Measurements from ENCODE around the gene NTRK1.

Gene NTRK1

GRCh38 chr1:156840898-156841279 is 19.8 kb upstream of the NTRK1 start:
- Histone ChIP-seq H3K27ac (replicated peaks) (no peak overlapping the region), H3K4me3 (replicated peaks; ENCODE audit: insufficient read depth, low read length) (no peak overlapping the region), H3K27me3 (ENCODE audit: insufficient read depth, poor library complexity, severe bottlenecking) (peaks cover 40% of the 10 kb centered on the region)
- TF ChIP-seq, protein P1, sequence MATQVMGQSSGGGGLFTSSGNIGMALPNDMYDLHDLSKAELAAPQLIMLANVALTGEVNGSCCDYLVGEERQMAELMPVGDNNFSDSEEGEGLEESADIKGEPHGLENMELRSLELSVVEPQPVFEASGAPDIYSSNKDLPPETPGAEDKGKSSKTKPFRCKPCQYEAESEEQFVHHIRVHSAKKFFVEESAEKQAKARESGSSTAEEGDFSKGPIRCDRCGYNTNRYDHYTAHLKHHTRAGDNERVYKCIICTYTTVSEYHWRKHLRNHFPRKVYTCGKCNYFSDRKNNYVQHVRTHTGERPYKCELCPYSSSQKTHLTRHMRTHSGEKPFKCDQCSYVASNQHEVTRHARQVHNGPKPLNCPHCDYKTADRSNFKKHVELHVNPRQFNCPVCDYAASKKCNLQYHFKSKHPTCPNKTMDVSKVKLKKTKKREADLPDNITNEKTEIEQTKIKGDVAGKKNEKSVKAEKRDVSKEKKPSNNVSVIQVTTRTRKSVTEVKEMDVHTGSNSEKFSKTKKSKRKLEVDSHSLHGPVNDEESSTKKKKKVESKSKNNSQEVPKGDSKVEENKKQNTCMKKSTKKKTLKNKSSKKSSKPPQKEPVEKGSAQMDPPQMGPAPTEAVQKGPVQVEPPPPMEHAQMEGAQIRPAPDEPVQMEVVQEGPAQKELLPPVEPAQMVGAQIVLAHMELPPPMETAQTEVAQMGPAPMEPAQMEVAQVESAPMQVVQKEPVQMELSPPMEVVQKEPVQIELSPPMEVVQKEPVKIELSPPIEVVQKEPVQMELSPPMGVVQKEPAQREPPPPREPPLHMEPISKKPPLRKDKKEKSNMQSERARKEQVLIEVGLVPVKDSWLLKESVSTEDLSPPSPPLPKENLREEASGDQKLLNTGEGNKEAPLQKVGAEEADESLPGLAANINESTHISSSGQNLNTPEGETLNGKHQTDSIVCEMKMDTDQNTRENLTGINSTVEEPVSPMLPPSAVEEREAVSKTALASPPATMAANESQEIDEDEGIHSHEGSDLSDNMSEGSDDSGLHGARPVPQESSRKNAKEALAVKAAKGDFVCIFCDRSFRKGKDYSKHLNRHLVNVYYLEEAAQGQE (IDR thresholded peaks at IDR 0.05; ENCODE audit: insufficient replicate concordance, low read depth) = no peak
- TF ChIP-seq SPI1 (IDR thresholded peaks at IDR 0.05; ENCODE audit: borderline replicate concordance, low read depth) = no peak
- TF ChIP-seq CTCF (IDR thresholded peaks at IDR 0.05; ENCODE audit: insufficient read depth, low read length) = no peak
- no peak for TF ChIP-seq GABPA (IDR thresholded peaks at IDR 0.05; ENCODE audit: low read depth)
- TF ChIP-seq POLR2AphosphoS5 (IDR thresholded peaks at IDR 0.05; ENCODE audit: low read depth) = no peak
- no peak for DNase-seq (ENCODE audit: low read depth in 1 of 2, low spot score in 1 of 2)

GRCh38 chr1:156841295-156841855 is 19.3 kb upstream of the NTRK1 start:
- DNase-seq (ENCODE audit: low read depth in 1 of 2, low spot score in 1 of 2) = no peak
- H3K27me3 ChIP-seq (ENCODE audit: insufficient read depth, poor library complexity, severe bottlenecking) = peaks cover 43% of the 10 kb centered on the region
- no peak overlapping the region for H3K27ac ChIP-seq (replicated peaks)
- TF ChIP-seq, protein P1 (IDR thresholded peaks at IDR 0.05; ENCODE audit: insufficient replicate concordance, low read depth) = peak; percentile 83
- TF ChIP-seq CTCF (IDR thresholded peaks at IDR 0.05; ENCODE audit: insufficient read depth, low read length) (no peak), SPI1 (IDR thresholded peaks at IDR 0.05; ENCODE audit: borderline replicate concordance, low read depth) (no peak), GABPA (IDR thresholded peaks at IDR 0.05; ENCODE audit: low read depth) (no peak), POLR2AphosphoS5 (IDR thresholded peaks at IDR 0.05; ENCODE audit: low read depth) (no peak)
- H3K4me3 ChIP-seq (replicated peaks; ENCODE audit: insufficient read depth, low read length) = no peak overlapping the region

DNA sequence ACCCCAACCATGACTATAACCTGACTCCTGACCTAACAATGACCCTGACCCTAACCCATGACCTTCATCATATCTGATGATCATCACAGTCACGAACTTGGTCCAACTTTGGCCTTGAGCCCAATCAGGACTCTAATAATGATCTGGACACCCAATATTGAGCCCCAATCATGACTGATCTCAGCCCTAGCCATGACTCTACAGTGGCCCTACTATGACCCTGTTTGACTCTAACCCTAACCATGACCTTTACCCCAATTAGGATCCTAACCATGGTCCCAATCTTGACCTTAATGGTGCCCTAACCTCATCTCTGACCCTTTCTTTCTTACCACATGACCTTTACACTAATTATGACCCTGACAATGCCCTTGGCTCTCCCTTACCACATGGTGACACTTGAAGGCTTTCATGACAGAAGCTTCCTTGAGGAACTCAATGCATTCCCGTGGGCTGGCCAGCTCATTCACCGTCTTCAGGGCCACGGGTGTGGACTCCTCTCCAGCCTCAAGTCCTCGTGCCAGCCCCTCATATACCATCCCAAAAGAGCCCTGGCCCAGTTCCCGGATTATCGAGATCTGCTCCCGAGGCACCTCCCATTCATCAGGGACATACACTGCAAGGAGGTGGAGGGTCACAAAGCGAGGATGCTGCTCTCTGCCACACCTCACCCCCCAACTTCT is 17.9 kb upstream of the NTRK1 start:
- Histone ChIP-seq H3K27ac (replicated peaks) (no peak overlapping the region), H3K4me3 (replicated peaks; ENCODE audit: insufficient read depth, low read length) (no peak overlapping the region), H3K27me3 (ENCODE audit: insufficient read depth, poor library complexity, severe bottlenecking) (peaks cover 50% of the 10 kb centered on the region)
- DNase-seq (ENCODE audit: low read depth in 1 of 2, low spot score in 1 of 2) = no peak
- TF ChIP-seq GABPA (IDR thresholded peaks at IDR 0.05; ENCODE audit: low read depth) (no peak), POLR2AphosphoS5 (IDR thresholded peaks at IDR 0.05; ENCODE audit: low read depth) (no peak), SPI1 (IDR thresholded peaks at IDR 0.05; ENCODE audit: borderline replicate concordance, low read depth) (no peak)
- TF ChIP-seq, protein P1 (IDR thresholded peaks at IDR 0.05; ENCODE audit: insufficient replicate concordance, low read depth) = no peak
